Activated CD4-positive, alpha-beta T cell treated with anti-CD3 and anti-CD28 coated beads, Interleukin-2, Interleukin-4, amounts not matched to agents 100 ng/mL and 50 ng/mL, durations not matched to agents 16 hours and 8 hours (primary cell): ENCODE results near the gene PHGDH.
"Not testable (repeated sequence)": the region's sequence is repeated elsewhere in the genome, so short reads cannot be mapped to it uniquely, and the experiment has no call there.

Source experiments
- DNase-seq: peaks from one replicate; pipeline ENCODE4 v3.0.0-alpha.2; 2020; ENCODE audit warnings: low spot score

Gene PHGDH

GRCh38 chr1:119762953-119763352 is 51.2 kb downstream of the PHGDH start:
- no peak for DNase-seq

DNA sequence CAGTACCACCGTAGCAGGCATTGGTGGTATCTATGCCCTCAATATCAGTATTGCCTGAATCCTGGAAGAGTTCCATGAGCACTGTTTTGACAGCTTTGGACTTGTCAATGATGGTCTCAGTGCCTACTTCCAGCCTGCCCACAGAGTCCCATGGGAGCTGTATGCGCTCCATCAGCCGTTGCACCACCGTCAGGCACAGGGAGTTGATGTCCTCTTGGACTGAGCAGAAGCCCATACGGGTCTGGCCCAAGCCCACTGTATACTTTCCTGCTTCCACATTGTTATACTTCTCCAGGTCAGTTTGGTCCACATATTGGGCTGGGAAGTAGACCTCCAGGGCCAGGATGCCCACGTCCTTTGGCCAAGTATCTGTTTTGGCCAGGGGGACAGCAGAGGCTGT is 52.5 kb downstream of the PHGDH start:
- no peak for DNase-seq

- DNase-seq: no peak
Observed at GRCh38 chr1:119766374-119766794, 54.6 kb downstream of the PHGDH start.

DNA sequence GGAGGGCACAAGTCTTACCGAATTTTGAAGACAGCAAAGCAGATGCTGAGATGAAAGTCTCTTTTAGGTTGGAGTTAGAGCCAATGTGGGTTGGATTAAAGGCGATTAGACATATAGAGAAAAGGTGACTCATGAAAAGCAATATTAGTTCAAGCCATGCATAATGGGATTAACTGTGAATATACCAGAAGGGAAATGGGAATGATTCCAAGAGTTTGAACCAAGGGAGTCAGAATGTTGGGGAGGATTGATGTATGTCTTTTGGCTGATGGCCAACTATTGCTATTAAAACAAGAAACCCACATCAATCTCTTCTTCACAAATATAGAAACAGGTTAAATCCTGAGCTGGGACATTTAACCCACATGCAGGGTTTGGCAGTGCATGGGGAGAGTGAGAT is 55.8 kb downstream of the PHGDH start:
- DNase-seq: no peak

DNA sequence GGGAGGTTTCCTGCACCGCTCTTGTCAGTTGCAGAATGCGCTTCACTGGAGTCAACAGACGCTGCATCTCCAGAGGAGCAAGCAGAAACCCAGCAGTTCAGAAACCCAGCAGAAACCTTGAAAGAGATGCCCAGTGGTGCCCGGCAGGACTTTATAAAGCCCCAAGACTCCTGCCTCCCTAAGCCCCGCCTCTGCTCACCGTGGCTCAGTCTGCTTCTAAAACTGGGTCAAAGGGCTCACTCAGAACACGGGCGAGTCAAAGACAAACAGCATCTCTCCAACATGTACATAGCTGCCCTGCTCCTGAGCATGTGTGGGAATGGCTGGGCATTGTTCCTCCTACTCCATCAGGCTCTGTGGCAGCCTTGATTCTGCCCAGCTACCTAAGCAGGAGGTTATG is 57.0 kb downstream of the PHGDH start, which contains the start of gene HMGCS2:
TSS of gene HMGCS2 (minus strand) at position 128 of the 400 bp plus-strand sequence. CDS start at position 67, 61 bp downstream.
- DNase-seq: no peak

DNA sequence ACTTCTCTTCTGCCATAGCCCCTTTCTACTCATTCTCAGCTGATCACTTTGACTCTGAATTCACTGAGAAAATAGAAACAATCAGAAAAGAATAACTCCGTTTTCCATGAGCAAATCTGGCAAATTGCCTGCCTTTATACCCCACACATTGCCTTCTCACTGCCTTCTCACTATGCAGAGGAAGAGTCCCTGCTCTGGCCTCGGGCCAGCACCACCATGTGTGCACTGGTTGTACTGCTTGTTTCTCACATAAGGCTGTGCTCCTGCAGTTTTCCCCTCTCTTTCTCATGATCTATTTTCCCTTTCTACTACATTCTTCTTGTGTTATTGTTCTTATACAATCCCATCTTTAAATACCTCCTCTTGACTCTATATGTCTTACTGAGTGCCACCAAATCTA is 59.3 kb downstream of the PHGDH start:
- DNase-seq: no peak

GRCh38 chr1:119771770-119772169 is 60.0 kb downstream of the PHGDH start:
- DNase-seq: no peak

- DNase-seq: no peak
Observed at GRCh38 chr1:119772298-119772697, 60.6 kb downstream of the PHGDH start.

DNA sequence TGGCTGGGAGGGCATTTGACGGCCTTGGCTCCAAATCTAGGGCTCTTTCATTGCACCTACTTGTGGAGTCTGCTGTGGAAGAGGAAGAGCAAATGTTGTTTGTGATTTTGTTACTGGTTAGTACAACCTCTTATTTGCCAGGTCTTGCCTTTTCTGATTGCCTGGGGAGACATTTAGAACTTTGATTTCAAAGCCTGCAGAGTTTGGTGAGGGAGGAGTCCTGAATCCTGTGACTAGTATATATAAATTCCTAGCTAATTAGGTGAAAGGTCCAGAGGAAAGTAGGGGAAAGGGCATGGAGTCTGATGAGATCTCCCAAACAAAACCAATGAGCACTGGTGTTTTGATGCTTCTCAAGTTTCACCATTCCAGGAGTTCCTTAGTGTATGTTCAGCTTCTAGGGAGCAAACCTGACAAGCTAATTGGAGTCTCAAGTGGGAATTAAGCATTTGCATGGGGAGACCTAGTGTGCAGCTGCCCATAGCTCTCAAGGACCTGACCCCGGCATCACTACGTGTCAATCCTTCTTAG is 62.0 kb downstream of the PHGDH start:
- no peak for DNase-seq

DNA sequence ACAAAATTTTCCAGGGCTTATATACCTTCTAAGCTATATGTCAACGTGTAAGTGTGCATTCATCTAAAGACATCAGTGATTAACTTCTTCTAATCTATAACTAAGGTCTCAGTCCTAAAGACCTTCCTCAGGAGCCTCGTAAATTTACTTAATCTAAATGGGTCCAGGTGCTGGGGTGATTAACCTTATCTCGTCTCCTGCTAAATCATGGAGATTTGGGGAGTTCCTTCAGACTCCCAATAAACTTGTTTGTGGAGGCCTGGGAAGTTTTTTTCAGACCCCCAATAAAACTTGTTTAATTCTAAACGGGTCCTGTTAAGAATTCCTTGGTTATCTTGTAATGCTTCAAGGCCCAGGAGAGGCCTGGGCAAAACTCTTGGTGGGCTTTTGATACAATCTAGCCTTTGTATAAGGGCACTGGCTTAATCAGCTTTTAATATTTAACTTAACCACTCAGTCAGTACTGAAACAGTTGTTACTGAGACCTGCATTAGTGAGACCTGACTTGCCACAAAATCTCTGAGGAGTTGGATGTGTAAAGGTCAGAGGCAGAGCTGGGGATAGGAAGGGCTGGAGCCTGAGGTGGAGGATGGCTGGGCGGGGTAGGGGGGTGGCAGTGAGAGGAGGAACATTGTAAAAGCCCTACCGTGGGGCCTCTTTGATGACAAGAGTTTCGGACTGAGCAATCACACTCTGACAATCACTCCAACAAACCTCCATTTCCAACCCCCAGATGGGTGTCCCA is 63.2 kb downstream of the PHGDH start:
- no peak for DNase-seq

DNA sequence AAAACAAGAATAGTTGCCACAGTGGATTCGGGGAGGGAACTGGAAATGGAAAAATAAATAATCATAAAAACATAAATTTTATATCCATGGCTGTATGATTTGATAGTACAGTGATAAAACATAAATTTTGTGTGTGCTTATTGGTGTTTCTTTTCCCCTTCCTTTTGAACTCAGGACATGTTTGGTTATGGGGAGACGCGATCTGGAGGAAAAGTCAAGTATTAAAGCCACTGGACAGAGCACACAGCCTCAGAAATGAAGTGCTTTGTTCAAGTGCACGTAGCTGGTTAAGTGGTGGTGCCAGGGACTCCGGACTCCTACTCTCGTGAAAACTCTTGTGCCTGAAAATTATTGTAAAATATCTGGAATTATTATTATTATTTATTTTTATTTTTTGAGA is 66.6 kb downstream of the PHGDH start:
- DNase-seq: no peak

- no peak for DNase-seq
Observed at GRCh38 chr1:119778886-119779560, 67.3 kb downstream of the PHGDH start.

DNA sequence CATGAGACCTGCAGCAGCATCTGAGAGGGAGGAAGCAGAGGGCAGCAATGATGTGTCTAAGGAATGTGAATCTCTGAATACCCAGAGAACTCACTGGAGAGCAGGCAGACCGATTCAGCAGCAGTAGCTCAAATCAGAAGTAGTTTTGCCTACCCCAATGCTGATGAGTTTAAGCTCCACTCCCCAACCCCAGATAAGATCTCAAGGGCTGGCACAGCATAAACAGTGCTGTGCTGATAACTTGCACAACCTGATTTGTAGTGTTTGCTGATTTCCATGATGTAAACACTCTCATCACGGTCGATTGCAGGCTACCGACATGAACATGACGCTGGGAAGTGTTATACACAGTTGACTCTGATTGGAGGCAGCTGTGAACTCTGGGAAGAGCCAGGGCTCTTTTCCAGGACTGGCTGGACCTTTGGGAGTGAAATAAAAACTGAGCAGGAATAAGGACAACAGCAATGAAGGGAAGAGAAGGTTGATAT is 68.2 kb downstream of the PHGDH start:
- DNase-seq: no peak

GRCh38 chr1:119781434-119782210 is 69.9 kb downstream of the PHGDH start:
- DNase-seq: no peak

DNA sequence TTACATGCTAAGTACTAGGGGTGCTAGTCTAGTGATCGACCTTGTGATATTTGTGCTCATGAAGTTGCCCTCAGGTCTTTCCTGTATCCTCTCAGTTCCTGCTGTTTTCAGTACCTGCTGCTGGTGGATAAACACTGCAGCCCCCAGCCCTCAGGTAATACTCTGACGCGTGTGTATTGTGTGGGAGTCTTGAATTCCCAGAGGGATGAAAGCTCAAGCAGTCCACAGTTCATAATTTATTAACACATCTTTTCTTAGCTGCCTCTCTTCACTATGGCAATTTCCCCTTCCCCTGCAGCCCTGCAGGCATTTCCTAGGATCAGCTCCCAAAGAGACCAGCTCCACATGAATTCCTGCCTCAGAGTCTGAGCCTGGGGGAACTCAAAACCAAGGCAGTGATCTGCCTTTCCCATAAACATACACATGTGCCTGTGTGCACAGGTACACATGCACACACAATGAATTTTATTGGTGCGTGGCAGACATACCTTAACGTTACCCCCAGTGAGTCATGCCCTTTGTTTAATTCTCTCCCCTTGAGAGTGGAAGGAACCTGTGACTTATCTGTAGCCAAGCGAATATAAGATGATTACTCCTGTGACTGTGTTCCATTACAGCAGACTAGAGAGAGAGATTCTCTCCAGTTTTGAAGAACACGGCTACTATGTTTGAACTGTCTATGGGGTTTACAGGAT is 71.0 kb downstream of the PHGDH start:
- DNase-seq: no peak

DNA sequence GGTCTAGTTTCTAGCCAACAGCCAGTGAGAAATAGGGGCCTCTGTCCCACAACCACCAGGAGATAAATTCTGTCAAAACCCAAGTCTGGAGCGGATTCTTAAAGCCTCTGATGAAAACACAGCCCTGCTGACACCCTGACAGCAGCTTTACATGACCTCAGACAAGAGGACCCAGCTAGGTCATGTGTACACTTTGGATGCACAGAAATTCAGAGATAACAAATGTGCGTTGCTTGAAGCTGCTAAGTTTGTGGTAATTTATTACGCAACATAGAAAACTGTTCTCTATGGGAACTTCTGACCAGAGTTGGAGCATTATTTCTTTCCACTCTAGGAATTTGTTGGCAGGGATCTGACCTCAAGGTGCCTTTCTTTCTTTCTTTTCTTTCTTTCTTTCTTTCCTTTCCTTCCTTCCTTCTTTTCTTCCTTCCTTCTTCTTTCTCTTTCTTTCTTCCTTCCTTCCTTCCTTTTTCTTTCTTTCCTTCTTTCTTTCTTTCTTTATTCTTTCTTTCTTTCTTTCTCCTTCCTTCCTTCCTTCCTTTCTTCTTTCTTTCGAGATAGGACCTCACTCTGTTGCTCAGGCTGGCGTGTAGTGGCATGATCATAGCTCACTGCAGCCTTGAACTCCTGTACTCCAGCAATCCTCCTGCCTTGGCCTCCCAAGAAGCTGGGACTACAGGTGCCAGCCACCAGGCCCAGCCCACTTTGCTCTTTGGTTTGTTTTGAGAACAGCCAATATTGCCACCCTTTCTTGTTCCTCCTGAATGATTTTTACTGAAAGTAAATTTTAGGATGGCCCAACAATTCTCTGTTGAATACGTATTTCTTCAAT is 71.8 kb downstream of the PHGDH start:
- DNase-seq: no peak

GRCh38 chr1:119784191-119784781 is 72.6 kb downstream of the PHGDH start:
- DNase-seq: no peak

DNA sequence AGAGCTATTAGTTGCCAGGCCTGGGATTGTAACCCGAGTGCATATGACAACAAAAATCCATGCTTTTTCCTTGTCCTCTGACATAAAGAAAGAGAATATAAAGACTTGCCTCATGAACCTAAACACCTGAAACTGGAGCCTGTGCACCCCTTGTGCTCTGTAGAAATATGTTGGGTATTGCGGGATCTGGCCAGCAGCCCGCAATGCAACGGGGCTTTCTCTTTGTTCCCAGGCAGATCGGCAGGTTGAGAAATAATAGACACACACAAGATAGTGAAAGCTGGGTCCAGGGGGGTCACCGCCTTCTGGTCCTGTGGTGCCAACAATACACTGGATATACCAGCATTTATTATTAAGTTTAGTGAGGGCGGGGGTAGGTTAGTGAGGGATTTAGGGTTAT is 74.3 kb downstream of the PHGDH start:
- DNase-seq: not testable (repeated sequence)

DNA sequence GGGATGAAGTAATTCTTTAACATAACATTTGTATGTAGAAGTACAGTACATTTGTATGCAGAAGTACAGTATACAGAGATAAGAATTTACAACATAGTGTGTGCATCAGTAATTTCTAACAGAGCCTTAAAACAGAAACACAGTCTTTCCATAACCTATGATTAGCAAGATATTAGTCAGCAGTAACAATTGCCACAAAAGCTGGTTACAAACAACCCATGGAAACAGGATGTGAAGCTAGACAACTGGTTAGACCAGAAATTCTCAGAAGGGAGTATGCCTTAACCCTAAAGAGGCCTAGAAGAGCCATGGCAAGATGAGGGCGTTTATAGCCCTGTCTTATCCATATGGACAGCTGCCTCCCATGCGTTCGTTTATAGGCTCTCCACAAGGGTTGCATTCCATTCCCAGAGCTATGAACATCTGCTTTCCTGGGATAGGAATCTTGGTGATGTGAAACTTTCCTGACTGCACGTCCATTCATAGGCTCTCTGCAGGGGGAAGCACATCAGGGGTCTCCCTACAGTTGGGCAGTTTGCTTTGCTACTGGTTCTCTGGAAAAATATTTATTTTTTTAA is 74.8 kb downstream of the PHGDH start:
- DNase-seq: peak; percentile 56

DNA sequence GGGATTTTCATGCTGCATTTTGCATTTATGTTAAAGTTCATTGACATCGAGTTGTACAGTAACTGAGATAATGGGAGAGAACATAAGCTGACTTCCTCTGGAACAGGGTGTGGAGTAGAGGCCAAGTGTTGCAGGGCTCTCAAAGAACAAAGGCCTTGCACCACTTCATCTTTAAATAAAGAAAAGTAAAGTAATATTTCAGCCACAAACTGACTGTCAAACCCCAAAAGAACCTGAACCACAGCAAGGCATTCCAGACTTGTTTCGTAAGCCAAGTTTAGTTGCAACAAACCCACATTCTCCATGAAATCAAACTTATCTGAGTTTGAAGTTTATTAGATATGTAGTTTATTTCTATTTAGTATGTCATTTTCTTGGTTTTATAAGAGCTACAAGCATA is 76.0 kb downstream of the PHGDH start:
- no peak for DNase-seq
